GM18511 (cell line): ENCODE measurements around the gene MITF.

Experiments used
- ATAC-seq: cut with Tn5 transposase; IDR thresholded peaks from one replicate; pipeline ENCODE4 v1.9.1; 2021; ENCODE audit warnings: mild to moderate bottlenecking, moderate library complexity; ENCODE audit not compliant: unreplicated experiment

Gene MITF

GRCh38 chr3:69999140-70000027 lies 260.1 kb downstream of the MITF start, which contains the start of gene SAMMSON:
TSS of gene SAMMSON (plus strand) at chr3:69999733.
- no peak for ATAC-seq

DNA sequence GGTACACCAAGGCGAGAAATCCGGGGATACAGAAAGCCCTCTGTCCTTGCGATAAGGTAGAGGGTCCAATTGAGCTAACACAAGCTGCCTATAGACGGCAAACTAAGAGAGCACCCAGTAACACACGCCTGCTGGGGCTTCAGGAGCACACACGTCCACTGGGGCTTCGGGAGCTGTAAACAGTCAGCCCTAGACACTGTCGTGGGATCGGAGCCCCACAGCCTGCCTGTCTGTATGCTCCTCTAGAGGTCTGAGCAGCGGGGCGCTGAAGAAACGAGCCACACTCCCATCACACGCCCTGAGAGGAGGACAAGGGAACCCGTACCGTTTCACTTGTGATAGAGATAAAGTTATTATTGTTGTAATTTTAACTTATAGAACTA lies 260.8 kb downstream of the MITF start:
- no peak for ATAC-seq

DNA sequence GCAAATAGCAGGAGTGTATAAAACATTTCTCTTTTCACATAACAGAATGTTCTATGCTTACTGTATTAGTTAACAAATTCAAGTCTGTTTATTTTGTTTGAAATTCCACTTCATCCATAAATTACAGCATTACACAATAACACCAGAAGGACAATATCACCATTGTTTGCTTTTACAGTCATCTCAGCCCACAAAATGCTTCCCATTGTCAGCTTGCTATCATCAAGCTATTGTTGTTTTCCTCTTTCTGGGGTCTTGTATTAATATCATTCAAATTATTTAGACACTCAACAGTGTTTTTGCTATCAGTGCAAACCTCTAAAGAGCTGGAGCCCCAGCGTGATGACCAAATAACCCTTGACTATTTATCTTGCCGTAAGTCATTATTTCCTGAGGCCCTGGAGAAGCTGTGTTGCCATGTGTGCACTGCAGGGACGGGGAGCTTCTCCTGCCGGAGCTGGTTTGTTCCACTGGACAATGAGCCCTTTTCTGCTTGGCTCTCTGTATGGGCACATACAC lies 261.4 kb downstream of the MITF start:
- no peak for ATAC-seq

DNA sequence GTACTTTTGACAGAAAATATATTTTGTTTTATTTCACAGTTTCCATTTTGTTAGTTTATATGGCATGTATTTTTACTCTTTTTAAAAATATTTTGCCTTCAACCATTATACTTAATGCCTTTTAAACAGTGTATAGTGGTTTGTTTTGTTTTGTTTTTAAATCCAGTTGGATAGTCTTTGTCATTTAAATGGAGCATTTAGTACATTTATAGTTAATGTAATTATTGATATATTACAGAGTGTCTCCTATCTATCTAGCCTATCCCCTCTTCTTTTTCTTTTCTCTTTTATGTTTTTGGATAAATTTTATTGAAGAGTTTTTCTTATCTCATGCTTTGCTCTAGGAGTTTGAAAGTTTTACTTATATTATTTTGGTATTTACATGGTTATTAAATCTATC lies 263.9 kb downstream of the MITF start:
- ATAC-seq: no peak

GRCh38 chr3:70006089-70006488 lies 266.8 kb downstream of the MITF start:
- ATAC-seq: no peak

DNA sequence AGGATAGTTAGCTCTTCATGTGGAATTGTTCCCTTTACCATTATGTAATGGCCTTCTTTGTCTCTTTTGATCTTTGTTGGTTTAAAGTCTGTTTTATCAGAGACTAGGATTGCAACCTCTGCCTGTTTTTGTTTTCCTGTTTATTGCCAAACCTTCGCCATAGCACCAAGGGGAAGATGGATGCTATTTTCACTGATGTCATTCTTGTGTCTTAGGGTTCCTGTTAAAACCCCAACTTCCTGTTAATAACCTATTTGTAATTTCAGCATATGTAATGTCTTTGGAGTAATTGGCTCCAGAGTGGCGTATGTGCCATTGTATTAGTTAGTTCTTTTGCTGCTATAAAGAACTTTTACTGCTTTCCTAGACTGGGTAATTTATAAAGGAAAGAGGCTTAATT lies 271.1 kb downstream of the MITF start:
- no peak for ATAC-seq

DNA sequence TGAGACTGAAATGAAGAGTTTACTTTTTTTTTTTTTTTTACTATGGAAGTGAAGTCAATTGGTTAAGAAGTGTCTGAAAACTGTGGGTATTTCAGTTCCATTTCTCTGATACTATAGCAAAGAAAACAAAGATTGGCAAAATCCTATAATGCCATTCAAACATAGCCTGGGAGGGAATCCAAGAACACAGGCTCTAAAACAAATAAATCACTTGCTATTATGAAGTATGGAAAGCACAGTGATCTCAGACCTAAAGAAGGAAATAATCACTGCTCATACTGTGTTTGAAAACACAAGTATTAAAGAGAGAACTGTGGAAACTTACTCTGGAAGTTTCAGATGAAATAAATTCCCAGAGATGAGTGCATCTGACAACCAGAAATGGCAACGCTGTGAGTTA lies 272.3 kb downstream of the MITF start:
- ATAC-seq: no peak
